ENCODE measurements around the gene SAFB.
"Not testable (repeated sequence)": the region's sequence is repeated elsewhere in the genome, so short reads cannot be mapped to it uniquely, and the experiment has no call there.

The SAFB gene

GRCh38 chr19:5698635-5699422, 75.9 kb downstream of the SAFB start:
- TF ChIP-seq CTCF (conservative IDR thresholded peaks at IDR 0.05) = no peak
- TF ChIP-seq ZFX (IDR thresholded peaks at IDR 0.05) = no peak
- no peak overlapping the region for H3K27ac ChIP-seq

- TF ChIP-seq ZFX (IDR thresholded peaks at IDR 0.05) (no peak), CTCF (conservative IDR thresholded peaks at IDR 0.05) (no peak)
- H3K27ac ChIP-seq = no peak overlapping the region
Measured at GRCh38 chr19:5700455-5701092, 77.7 kb downstream of the SAFB start.

- H3K27ac ChIP-seq = not testable (repeated sequence)
Measured at GRCh38 chr19:5702053-5702410, 79.1 kb downstream of the SAFB start.

GRCh38 chr19:5703819-5704818, 81.2 kb downstream of the SAFB start:
- H3K27ac ChIP-seq = no peak overlapping the region
- TF ChIP-seq CTCF (conservative IDR thresholded peaks at IDR 0.05) = no peak
- no peak for TF ChIP-seq ZFX (IDR thresholded peaks at IDR 0.05)

GRCh38 chr19:5705552-5705951, 82.7 kb downstream of the SAFB start:
- TF ChIP-seq CTCF (conservative IDR thresholded peaks at IDR 0.05) (no peak), ZFX (IDR thresholded peaks at IDR 0.05) (no peak; the same call in 1 of the 2 replicates)

GRCh38 chr19:5706876-5707573, 84.1 kb downstream of the SAFB start:
- TF ChIP-seq ZFX (IDR thresholded peaks at IDR 0.05) (no peak), CTCF (conservative IDR thresholded peaks at IDR 0.05) (no peak)
- no peak overlapping the region for H3K27ac ChIP-seq

More at GRCh38 chr19:5705552-5705951, 82.7 kb downstream of the SAFB start:
- H3K27ac ChIP-seq = no peak overlapping the region
